ENCODE data around the gene PSMD10.

DNA sequence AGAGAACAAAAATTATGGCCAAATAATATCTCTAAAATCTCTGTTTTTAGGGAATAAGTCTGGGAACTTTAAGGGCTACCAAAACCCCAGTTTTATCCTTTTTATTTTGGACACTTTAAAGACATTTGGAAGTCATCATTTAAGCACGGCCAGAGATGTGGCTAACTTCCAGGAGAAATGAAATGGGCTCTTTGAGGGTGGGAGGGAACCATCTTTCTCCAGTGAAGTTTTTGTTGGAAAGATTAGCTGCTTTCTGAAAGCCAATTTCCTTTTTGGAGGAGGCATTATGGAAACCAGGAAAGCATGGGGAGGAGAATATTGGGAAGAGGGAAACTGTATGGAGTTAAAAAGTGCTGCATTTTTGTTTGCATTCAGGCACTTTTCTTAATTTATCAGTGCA is 41.7 kb downstream of the PSMD10 start:
- TF ChIP-seq, protein P1, sequence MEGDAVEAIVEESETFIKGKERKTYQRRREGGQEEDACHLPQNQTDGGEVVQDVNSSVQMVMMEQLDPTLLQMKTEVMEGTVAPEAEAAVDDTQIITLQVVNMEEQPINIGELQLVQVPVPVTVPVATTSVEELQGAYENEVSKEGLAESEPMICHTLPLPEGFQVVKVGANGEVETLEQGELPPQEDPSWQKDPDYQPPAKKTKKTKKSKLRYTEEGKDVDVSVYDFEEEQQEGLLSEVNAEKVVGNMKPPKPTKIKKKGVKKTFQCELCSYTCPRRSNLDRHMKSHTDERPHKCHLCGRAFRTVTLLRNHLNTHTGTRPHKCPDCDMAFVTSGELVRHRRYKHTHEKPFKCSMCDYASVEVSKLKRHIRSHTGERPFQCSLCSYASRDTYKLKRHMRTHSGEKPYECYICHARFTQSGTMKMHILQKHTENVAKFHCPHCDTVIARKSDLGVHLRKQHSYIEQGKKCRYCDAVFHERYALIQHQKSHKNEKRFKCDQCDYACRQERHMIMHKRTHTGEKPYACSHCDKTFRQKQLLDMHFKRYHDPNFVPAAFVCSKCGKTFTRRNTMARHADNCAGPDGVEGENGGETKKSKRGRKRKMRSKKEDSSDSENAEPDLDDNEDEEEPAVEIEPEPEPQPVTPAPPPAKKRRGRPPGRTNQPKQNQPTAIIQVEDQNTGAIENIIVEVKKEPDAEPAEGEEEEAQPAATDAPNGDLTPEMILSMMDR (IDR thresholded peaks at IDR 0.05; ENCODE audit: insufficient read depth, low read depth, low read length) = no peak
- no peak for TF ChIP-seq EZH2 (IDR thresholded peaks at IDR 0.05; ENCODE audit: insufficient read depth, low read length)

Data from astrocyte (in vitro differentiated cells and primary cell).